Lower leg skin (tissue), 3 donors: ENCODE data around the gene CD63.

Source experiments
- CTCF ChIP-seq, 3 donors: fragments of 450-650 bp; IDR thresholded peaks; one replicate each; pipeline ENCODE4 v1.5.1; 2016; ENCODE audit warnings: antibody characterized with exemption in 3 of 3, mild to moderate bottlenecking in 3 of 3, moderate library complexity in 2 of 3
- POLR2A ChIP-seq, 2 donors: fragments of 450-650 bp; IDR thresholded peaks; one replicate each; pipeline ENCODE4 v1.6.1; 2016 to 2017; ENCODE audit warnings: antibody characterized with exemption in 2 of 2, mild to moderate bottlenecking in 1 of 2, moderate library complexity in 1 of 2

- TF ChIP-seq POLR2A (IDR thresholded peaks at IDR 0.05) (no peak), CTCF (IDR thresholded peaks at IDR 0.05) (no peak)
These were observed 8.8 kb upstream of the CD63 start for GRCh38 chr12:55737581-55738122.
